Activated B cell treated with CpG ODN at 0.5 μM for 24 hours (primary cell): ENCODE data around the gene PARM1. TPM values are rescaled to one million over a fixed set of nuclear protein-coding genes. Genes with fewer than 3 reads are reported as not detected.

Source experiments
- ATAC-seq: fragments of 200-7000 bp; cut with Tn5 transposase; one replicate; pipeline ENCODE4 v1.10.0; 2021; ENCODE audit warnings: low read depth, mild to moderate bottlenecking, moderate library complexity
- CTCF ChIA-PET: fragments of 350-600 bp; sonication (Branson Sonifier 250); formaldehyde crosslinking; loops from one replicate; lab custom pipeline; 2021; ENCODE audit warnings: antibody characterized with exemption; lab: Charles Lee
- POLR2A ChIA-PET: fragments of 350-600 bp; sonication (Branson Sonifier 250); formaldehyde crosslinking; loops from one replicate; lab custom pipeline; 2021; ENCODE audit warnings: antibody characterized with exemption; lab: Charles Lee
- DNase-seq: peaks from one replicate; pipeline ENCODE4 v3.0.0; 2022
- H3K27ac Mint-ChIP-seq: one replicate; pipeline ENCODE4 v1.8.0; 2020; ENCODE audit warnings: mixed read lengths
- H3K27me3 Mint-ChIP-seq: one replicate; pipeline ENCODE4 v1.8.0; 2021; ENCODE audit warnings: mixed read lengths
- H3K36me3 Mint-ChIP-seq: one replicate; pipeline ENCODE4 v1.8.0; 2021; ENCODE audit warnings: low read depth, mixed read lengths
- H3K4me1 Mint-ChIP-seq: one replicate; pipeline ENCODE4 v1.8.0; 2021; ENCODE audit warnings: mixed read lengths
- H3K4me3 Mint-ChIP-seq: one replicate; pipeline ENCODE4 v1.8.0; 2020; ENCODE audit warnings: mild to moderate bottlenecking, mixed read lengths
- H3K9me3 Mint-ChIP-seq: one replicate; pipeline ENCODE4 v1.8.0; 2020; ENCODE audit warnings: mixed read lengths
- intact Hi-C: fragments of 100-400 bp; cut with micrococcal nuclease; formaldehyde crosslinking; loops from one replicate; pipeline ENCODE4 v1.15.1; 2024
- total RNA-seq: library from RNA; stranded (reverse); gene quantifications from 2 replicates; pipeline ENCODE4 v1.2.3, GENCODE V29; 2022
- TF ChIP-seq, protein P1 (sequence below): fragments of 200-600 bp; IDR thresholded peaks from one replicate; pipeline ENCODE4 v1.8.0; 2022; ENCODE audit warnings: antibody characterized with exemption, mild to moderate bottlenecking

Gene PARM1
- total RNA-seq, result 6.5 and 6.7 TPM in 2 replicates

DNA sequence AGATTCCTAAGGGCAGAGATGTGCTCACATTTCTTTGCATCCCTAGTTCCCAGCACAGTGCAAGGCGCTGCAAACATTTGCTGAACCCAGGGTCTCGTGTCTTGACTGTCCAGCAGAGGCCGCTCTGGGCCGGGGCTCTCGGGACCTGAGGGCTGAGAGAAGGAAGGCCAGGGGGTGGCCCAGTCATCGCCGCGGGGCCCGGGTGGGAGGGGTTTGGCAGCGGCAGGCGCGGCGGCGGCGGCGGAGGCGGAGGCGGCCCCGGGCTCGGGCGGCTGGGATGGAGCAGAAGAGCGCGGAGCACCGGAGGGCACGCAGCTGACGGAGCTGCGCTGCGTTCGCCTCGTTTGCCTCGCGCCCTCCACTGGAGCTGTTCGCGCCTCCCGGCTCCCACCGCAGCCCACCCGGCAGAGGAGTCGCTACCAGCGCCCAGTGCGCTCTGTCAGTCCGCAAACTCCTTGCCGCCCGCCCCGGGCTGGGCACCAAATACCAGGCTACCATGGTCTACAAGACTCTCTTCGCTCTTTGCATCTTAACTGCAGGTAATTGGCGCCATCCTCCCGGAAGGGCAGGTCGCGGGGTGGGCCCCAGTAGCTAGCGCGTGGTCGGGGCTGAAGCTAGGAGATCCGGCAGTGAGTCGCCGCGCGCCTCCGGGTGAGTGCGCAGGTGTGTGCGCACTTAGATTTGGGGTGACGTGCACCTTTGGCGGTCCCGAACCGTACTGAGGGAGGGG, at the start of gene PARM1:
Gene PARM1, plus strand, starts transcription at position 285 of the 730 bp plus-strand sequence. Its CDS starts 212 bp downstream, at position 497.
- ATAC-seq (peak; percentile 89), DNase-seq (peak; percentile 77)
- intact Hi-C loops, result loop anchor here (1.0 to 10.0 kb wide), 9 partner anchors 59 to 789 kb away; partner anchors contain the start of genes RCHY1, THAP6 and USO1
- ChIA-PET CTCF (interaction anchor here (0.7 to 3.6 kb wide), 15 partner anchors 10 to 581 kb away, joined by 3 to 19 read pairs (median 4); partner anchors contain the start of genes RCHY1 and THAP6), POLR2A (interaction anchor here (0.6 to 1.5 kb wide), 6 partner anchors 12 to 582 kb away, joined by 3 to 7 read pairs (median 5); partner anchors contain the start of genes RCHY1 and THAP6)
- TF ChIP-seq, protein P1, sequence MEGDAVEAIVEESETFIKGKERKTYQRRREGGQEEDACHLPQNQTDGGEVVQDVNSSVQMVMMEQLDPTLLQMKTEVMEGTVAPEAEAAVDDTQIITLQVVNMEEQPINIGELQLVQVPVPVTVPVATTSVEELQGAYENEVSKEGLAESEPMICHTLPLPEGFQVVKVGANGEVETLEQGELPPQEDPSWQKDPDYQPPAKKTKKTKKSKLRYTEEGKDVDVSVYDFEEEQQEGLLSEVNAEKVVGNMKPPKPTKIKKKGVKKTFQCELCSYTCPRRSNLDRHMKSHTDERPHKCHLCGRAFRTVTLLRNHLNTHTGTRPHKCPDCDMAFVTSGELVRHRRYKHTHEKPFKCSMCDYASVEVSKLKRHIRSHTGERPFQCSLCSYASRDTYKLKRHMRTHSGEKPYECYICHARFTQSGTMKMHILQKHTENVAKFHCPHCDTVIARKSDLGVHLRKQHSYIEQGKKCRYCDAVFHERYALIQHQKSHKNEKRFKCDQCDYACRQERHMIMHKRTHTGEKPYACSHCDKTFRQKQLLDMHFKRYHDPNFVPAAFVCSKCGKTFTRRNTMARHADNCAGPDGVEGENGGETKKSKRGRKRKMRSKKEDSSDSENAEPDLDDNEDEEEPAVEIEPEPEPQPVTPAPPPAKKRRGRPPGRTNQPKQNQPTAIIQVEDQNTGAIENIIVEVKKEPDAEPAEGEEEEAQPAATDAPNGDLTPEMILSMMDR, result no peak
- peaks cover 6% of the 10 kb centered on the region for H3K36me3 Mint-ChIP-seq
- peak within 1 kb of the TSS; percentile 91 for H3K4me3 Mint-ChIP-seq
- H3K9me3 Mint-ChIP-seq, result no peaks in the 10 kb centered on the region
- peak within 1 kb of the TSS; percentile 82 for H3K27ac Mint-ChIP-seq
- peaks cover 7% of the 10 kb centered on the region for H3K27me3 Mint-ChIP-seq
- peaks cover 40% of the 10 kb centered on the region for H3K4me1 Mint-ChIP-seq

DNA sequence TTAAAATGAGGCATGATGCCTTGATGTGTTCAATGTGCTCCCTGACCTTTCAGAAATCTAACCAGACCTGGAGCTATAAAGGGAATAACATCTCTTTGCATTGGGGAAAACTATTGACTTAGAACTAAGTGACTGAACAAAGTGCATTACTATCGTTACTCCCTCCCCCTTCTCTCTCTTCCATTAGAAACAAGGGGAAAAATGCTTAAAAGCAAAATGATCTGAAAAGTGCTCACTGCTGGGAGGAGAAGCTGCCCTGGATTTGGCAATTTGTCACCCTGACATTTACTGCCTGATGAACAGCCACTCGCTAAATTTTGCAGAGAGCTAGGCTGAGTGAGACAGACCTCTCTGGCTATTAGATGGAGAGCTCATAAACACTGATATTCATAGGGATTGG, 48.6 kb upstream of the PARM1 start:
- Mint-ChIP-seq H3K9me3 (peaks cover 2% of the 10 kb centered on the region), H3K27me3 (peaks cover 10% of the 10 kb centered on the region), H3K36me3 (no peaks in the 10 kb centered on the region), H3K4me1 (no peaks in the 10 kb centered on the region), H3K4me3 (no peak overlapping the region), H3K27ac (no peak overlapping the region)
- DNase-seq (no peak), ATAC-seq (no peak)
- TF ChIP-seq, protein P1, result no peak
- intact Hi-C loops, result no loop called here
- ChIA-PET CTCF (no interaction called here), POLR2A (no interaction called here)

DNA sequence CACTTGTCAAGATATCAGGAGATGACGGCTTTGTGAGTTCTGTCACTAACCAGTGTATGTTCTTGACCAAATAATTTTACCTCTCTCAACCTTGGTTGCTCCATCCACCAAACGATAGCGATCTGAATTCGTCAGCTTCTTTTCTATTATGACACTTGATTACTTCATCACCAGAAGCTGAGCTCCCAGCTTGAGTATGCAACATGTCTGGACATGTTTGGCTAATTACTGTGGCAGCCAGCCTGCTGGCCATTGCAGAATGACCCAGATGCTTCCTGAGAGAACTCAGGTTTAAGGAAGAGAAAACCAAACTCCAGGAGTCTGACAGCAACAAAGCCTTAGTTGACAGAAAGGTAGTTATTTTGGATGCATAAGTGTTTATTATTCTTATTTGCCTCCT, 46.4 kb upstream of the PARM1 start:
- no peak for DNase-seq
- POLR2A ChIA-PET, result no interaction called here
- Mint-ChIP-seq H3K9me3 (peaks cover 2% of the 10 kb centered on the region), H3K27me3 (peaks cover 4% of the 10 kb centered on the region), H3K4me3 (no peak overlapping the region), H3K4me1 (no peaks in the 10 kb centered on the region), H3K36me3 (no peaks in the 10 kb centered on the region), H3K27ac (no peak overlapping the region)
- CTCF ChIA-PET, result no interaction called here
- TF ChIP-seq, protein P1, result no peak
- intact Hi-C loops, result no loop called here
- no peak for ATAC-seq

DNA sequence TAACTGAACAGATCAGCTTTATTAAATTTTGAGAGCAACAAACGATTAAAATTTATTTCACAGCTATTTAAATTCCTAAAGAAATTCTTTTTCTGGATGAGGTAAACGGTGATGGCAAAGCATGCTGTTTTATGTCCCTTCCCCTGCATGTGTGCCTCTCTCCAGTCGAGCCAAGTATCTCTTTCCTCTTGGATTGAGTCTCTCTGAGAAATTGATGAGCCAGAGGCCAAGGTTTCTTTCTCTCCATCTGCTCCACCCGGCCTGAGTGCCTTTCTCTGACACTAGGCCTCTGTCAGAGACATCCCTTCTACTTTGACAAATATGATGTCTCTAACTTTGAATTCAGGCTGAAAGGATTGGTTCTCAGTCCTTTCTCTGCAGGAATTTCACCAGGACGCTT, 42.6 kb upstream of the PARM1 start:
- H3K4me1 Mint-ChIP-seq, result peaks cover 11% of the 10 kb centered on the region
- TF ChIP-seq, protein P1, result no peak
- H3K27me3 Mint-ChIP-seq, result no peaks in the 10 kb centered on the region
- no peak overlapping the region for H3K4me3 Mint-ChIP-seq
- ChIA-PET POLR2A (no interaction called here), CTCF (no interaction called here)
- H3K9me3 Mint-ChIP-seq, result peaks cover 2% of the 10 kb centered on the region
- ATAC-seq, result no peak
- no peak for DNase-seq
- intact Hi-C loops, result no loop called here
- no peak overlapping the region for H3K27ac Mint-ChIP-seq
- H3K36me3 Mint-ChIP-seq, result no peaks in the 10 kb centered on the region

- CTCF ChIA-PET, result no interaction called here
- Mint-ChIP-seq H3K36me3 (no peaks in the 10 kb centered on the region), H3K27me3 (no peaks in the 10 kb centered on the region), H3K27ac (no peak overlapping the region), H3K4me1 (peaks cover 11% of the 10 kb centered on the region), H3K9me3 (peaks cover 2% of the 10 kb centered on the region), H3K4me3 (no peak overlapping the region)
- no peak for DNase-seq
- ATAC-seq, result no peak
- intact Hi-C loops, result no loop called here
- TF ChIP-seq, protein P1, result no peak
- POLR2A ChIA-PET, result no interaction called here
Measured at GRCh38 chr4:74891037-74891436, 41.9 kb upstream of the PARM1 start.
